Measurements from ENCODE around the gene SERINC5.
"Not testable (repeated sequence)": the region's sequence is repeated elsewhere in the genome, so short reads cannot be mapped to it uniquely, and the experiment has no call there.

The SERINC5 gene

DNA sequence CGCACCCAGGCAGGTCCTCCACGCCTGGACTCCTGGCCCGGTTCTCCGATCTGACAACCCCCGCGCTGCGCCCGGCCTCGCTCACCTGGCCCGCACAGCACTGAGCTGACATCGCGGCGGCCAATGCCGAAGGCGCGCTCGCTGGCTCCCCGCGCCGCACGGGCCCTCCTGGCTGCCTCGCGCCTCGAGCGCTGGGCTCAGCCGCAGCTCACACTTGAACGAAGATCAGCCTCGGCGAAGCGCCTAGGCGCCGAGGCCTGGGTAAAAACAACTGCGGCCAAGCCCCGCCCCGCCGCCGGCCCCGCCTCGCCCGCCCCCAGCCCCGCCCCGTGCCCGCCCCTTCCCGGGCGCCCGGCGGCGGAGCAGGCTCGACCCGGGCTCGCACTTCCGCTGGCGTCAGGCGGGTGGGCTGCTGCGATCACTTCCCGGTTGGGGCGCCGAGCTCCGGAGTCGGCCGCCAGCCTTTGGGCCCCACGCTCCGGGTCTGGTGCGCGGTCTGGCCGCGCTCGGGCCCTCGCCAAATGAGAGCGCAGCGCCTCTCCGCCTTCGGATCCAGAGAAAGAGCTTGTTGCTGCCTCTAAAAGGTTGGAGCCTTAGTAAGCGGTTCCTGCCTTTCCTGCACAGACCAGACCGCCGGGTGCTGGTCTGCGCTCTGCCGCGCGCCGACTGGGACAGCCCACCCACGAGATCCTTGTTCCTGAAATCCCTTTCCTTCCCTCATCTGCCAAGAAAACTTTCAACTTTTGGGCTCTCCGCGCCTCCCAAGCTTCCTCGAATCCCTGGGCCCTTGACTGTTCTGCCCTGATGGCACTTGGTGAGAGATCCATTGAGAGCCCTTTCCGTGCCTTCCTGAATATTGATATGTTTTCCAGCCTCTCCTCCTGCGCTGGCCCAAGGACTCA is at the start of gene SERINC5:
Gene SERINC5, minus strand, starts transcription at position 238 of the 902 bp plus-strand sequence. Its CDS starts 126 bp downstream, at position 112.
- peak; percentile 79 to 82 for DNase-seq

GRCh38 chr5:80302636-80303035 is 46.8 kb upstream of the SERINC5 start:
- no peak for DNase-seq

DNA sequence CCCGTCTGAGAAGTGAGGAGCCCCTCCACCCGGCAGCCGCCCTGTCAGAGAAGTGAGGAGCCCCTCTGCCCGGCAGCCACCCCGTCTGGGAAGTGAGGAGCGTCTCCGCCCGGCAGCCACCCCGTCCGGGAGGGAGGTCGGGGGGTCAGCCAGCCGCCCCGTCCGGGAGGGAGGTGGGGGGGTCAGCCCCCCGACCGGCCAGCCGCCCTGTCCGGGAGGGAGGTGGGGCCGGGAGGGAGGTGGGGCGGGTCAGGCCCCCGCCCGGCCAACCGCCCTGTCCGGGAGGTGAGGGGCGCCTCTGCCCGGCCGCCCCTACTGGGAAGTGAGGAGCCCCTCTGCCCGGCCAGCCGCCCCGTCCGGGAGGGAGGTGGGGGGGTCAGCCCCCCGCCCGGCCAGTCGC is 45.5 kb upstream of the SERINC5 start:
- not testable (repeated sequence) for DNase-seq

DNA sequence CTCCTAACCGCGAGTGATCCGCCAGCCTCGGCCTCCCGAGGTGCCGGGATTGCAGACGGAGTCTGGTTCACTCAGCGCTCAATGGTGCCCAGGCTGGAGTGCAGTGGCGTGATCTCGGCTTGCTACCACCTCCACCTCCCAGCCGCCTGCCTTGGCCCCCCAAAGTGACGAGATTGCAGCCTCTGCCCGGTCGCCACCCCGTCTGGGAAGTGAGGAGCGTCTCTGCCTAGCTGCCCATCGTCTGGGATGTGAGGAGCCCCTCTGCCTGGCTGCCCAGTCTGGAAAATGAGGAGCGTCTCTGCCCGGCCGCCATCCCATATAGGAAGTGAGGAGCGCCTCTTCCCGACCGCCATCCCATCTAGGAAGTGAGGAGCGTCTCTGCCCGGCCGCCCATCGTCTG is 44.9 kb upstream of the SERINC5 start:
- DNase-seq = not testable (repeated sequence)

GRCh38 chr5:80300125-80300524 is 44.3 kb upstream of the SERINC5 start:
- no peak for DNase-seq

DNA sequence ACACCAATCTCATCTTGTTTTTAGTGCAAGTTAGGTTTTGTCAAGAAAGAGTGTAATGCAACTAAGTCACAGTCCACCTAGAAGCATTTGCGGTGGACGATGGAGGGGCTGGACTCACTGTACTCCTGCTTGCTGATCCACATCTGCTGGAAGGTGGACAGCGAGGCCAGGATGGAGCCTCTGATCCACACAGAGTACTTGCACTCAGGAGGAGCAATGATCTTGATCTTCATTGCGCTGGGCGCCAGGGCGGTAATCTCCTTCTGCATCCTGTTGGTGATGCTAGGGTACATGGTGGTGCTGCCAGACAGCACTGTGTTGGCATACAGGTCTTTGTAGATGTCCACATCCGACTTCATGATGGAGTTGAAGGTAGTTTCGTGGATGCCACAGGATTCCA is 43.8 kb upstream of the SERINC5 start:
- no peak for DNase-seq

- DNase-seq = no peak
Measured at GRCh38 chr5:80296121-80296520, 40.3 kb upstream of the SERINC5 start.

DNA sequence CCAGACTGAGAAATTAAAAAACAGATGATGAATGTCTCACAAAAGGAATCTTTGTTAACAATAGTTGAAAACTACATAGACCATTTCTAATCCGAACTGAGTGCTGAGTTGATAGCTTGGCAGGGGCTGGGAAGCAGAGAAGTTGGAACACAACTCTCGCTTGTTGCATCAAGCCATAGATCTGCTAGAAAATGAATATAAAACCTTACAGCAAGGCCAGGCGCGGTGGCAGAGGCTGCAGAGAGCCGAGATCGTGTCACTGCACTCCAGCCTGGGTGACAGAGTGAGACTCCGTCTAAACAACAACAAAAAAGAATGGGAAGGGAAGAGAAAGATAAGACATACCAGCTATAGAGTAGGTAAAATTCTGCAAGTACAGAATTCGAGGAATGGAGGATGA is 35.9 kb upstream of the SERINC5 start:
- DNase-seq = no peak

DNA sequence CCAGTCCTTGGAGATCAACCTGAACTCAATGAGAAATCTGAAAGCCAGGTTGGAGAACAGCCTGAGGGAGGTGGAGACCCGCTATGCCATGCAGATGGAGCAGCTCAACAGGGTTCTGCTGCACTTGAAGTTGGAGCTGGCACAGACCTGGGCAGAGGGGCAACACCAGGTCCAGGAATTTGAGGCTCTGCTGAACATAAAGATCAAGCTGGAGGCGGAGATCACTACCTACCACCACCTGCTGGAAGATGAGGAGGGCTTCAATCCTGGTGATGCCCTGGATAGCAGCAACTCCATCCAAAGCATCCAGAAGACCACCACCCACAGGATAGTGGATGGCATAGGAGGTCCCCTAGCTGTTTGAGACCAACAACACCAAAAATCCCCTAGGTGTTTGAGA is 33.5 kb upstream of the SERINC5 start:
- no peak for DNase-seq

- no peak for DNase-seq
Measured at GRCh38 chr5:80288177-80288576, 32.3 kb upstream of the SERINC5 start.

GRCh38 chr5:80284720-80285119 is 28.9 kb upstream of the SERINC5 start:
- DNase-seq = no peak

DNA sequence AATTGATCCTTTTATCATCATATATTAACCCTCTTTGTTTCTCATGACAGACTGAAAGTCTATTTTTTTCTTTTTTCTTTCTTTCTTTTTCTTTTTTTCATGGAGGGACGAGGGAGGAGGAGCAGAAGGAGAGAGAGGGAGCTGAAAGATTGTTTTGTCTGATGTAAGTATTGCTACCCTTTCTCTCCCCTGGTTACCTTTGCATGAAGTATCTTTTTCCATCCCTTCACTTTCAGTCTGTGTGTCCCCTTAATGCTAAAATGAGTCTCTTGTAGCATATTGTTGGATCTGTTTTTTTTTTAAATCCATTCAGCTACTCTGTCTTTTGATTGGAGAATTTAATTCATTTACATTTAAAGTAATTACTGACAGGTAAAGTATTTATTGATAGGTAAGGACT is 27.5 kb upstream of the SERINC5 start:
- DNase-seq = no peak

GRCh38 chr5:80282054-80282453 is 26.2 kb upstream of the SERINC5 start:
- no peak for DNase-seq

DNA sequence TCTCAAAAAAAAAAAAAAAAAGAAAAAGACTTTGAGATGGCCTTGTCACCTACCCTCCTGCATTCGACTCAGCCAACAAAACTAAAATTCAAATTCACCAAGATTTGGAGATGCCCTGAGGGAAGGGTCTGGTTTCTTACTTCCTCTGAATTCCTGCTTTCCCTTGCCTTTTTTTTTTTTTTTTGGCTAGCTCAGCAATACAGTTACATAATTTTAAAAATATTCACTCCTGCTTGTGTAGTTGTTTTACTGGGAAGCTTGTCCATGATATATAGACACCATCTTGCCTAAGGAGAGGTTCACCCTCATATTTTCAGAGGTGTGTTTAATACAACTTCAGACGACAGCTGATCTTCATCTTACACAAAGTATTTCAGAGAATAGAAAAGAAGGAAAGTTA is 21.3 kb upstream of the SERINC5 start:
- no peak for DNase-seq

DNA sequence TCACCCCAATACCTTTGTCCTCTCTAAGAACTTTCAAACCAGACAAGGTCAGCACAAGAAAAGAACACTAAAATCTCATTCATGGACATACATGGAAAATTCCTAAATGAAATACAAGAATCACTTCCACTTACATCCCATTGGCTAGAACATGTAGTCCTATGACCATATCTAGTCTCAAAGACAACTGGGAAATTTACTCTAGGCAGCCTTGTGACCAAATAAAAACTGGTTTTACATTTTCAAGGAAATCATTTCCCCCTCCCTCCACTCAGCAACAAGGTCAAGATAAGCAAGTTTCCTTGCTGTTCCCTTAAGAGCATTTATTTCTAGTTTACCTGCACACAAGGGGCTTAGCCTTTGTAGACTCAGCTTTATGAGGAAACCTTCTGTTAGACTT is 20.3 kb upstream of the SERINC5 start:
- no peak for DNase-seq

- DNase-seq = no peak
Measured at GRCh38 chr5:80275347-80275746, 19.5 kb upstream of the SERINC5 start.

- DNase-seq = not testable (repeated sequence)
Measured at GRCh38 chr5:80270543-80270942, 14.7 kb upstream of the SERINC5 start.

GRCh38 chr5:80269991-80270438 is 14.2 kb upstream of the SERINC5 start:
- DNase-seq = no peak

DNA sequence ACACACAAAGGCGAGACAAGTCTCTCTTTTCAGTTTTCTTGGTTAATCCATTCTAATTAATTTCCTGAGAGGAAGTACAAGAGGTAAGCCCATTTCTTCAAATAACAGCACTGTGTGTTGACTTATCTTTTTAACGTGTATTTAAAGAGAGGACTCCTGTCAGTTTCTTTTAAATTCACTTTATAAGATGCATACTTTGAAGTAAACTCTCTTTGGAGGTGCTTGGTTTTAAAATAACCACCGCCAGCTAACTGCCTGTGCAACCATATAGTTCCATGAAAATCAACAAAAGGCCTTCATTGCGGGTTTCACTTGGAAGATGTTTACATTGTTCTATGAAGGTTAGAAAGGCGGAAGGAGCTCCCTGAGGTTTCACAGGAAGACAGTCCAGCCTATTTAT is 13.1 kb upstream of the SERINC5 start:
- no peak for DNase-seq

DNA sequence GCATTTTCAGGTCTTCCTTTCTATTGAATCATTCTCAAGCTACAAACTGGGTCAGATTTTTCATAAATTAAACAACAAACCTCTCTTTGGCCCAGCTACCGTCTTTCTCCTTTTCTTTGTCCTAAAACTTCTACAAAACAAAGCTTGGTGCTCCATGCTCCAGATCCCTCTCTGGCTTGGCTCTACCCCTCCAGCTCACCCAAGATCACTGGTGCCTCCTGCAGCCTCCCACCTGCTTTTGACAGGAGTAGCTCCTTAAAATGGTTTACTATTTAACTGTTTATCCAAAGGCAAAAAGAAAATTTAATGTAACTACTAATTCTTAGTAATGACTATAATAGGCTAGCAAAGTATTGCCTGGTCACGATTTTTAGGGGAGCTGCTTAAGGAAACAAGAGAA is 10.7 kb upstream of the SERINC5 start:
- DNase-seq = no peak

DNA sequence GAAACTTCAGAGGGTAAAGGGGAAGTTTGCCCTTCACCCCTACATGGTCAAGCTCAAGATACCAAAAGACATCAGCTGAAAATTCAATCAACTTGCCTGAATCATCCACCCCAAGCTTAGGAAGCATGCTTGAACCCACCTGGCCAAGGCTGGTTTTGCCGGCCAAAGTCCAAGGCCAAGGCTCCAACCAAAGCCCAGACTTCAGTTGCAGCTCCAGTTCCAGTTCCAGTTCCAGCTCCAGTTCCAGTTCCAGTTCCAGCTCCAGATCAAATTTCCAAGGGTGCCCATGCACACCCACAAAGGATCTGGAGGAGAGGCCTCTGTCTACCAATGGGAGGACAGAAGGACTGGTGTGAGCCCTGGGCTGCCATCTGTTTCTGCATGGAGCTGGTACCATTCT is 4.6 kb upstream of the SERINC5 start:
- DNase-seq = no peak

DNA sequence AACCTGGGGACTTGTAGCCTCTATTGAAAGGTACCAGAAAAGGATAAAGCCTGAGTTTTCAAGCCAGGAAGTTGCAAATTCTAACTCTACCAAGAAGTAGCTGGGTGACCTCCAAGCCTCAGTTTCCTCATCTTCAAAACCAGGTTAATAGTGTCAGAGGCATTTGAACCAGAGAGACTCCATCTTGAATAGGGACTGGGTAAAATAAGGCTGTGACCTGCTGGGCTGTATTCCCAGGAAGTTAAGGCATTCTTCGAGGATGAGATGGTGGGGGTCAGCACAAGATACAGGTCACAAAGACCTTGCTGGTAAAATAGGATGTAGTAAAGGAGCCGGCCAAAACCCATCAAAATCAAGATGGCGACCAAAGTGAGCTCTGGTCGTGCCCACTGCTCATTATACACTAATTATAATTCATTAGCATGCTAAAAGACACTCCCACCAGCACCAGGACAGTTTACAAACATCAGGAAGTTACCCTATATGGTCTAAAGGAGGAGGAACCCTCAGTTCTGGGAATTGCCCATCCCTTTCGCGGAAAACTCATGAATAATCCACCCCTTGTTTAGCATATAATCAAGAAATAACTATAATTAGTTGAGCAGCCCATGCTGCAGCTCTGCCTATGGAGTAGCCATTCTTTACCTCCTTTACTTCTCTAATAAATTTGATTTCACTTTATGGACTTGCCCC is 3.8 kb upstream of the SERINC5 start:
- DNase-seq = no peak

- peak; percentile 41 to 48 for DNase-seq
Measured at GRCh38 chr5:80255431-80255810, 427 bp downstream of the SERINC5 start.

- DNase-seq = no peak
Measured at GRCh38 chr5:80254767-80255430, 949 bp downstream of the SERINC5 start.

All from stimulated activated CD4-positive, alpha-beta T cell treated with anti-CD3 and anti-CD28 coated beads, Interleukin-2, amount 100 ng/mL, for 48 hours (primary cell).